ENCODE data around the gene RFX2.

DNA sequence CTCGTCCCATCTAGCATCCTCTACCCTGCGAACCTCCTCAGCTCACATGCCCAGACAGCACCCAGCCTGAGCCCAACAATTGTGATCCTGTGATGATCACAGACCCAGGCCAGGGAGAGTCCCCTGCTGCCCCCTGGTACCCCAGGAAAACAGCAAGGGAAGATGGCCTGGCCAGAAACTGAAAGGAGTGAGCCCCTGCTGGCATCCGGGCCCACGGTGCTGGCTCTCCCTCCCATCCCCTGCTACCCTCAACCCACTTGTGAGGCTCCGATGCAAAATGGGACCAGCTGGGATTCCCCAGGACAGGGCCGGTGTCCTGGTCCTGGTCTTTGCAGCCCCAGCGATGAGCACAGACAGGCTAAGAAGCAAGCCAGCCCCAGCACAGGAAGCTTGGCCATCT lies 146.4 kb downstream of the RFX2 start:
- TF ChIP-seq, protein P1, sequence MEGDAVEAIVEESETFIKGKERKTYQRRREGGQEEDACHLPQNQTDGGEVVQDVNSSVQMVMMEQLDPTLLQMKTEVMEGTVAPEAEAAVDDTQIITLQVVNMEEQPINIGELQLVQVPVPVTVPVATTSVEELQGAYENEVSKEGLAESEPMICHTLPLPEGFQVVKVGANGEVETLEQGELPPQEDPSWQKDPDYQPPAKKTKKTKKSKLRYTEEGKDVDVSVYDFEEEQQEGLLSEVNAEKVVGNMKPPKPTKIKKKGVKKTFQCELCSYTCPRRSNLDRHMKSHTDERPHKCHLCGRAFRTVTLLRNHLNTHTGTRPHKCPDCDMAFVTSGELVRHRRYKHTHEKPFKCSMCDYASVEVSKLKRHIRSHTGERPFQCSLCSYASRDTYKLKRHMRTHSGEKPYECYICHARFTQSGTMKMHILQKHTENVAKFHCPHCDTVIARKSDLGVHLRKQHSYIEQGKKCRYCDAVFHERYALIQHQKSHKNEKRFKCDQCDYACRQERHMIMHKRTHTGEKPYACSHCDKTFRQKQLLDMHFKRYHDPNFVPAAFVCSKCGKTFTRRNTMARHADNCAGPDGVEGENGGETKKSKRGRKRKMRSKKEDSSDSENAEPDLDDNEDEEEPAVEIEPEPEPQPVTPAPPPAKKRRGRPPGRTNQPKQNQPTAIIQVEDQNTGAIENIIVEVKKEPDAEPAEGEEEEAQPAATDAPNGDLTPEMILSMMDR (IDR thresholded peaks at IDR 0.05; ENCODE audit: insufficient read depth, low read length, poor library complexity, severe bottlenecking) = no peak
- no peak for TF ChIP-seq EZH2phosphoT487 (conservative IDR thresholded peaks at IDR 0.05; ENCODE audit: low read length)
